ENCODE data around the gene SEC14L5.
A peak's percentile ranks its signal among the peaks of the same experiment; 100 is the strongest.

SEC14L5 gene

DNA sequence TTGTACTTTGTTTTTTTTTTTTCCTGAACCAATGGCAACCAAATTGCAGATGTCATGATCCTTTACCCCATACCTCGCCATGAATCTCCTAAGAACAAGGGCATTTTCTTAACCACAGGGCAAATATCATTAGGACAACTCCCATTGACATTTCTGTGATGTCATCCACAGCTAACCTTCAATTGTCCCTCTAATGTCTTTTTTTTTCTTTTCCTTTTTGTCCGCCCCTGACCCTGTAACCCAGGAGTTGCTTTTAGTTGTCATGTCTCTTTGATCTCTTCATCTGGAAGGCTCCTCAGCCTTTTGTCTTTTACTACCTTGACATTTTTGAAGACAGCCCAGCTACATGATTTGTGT is 76.0 kb downstream of the SEC14L5 start:
- Histone ChIP-seq H3K9me2 (ENCODE audit: low read depth, low read length) (no peaks in the 10 kb centered on the region), H3K27ac (ENCODE audit: low read depth, low read length, poor library complexity, severe bottlenecking) (no peak overlapping the region), H3K9me3 (ENCODE audit: low read length) (no peaks in the 10 kb centered on the region), H3K4me1 (ENCODE audit: insufficient read depth, low read length, severe bottlenecking) (peaks cover 26% of the 10 kb centered on the region), H3K27me3 (ENCODE audit: insufficient read depth, low read length) (no peaks in the 10 kb centered on the region), H3K4me2 (ENCODE audit: low read length) (peak overlapping the region; percentile 80), H3K9ac (ENCODE audit: low read length) (peak overlapping the region; percentile 66), H3K36me3 (ENCODE audit: insufficient read depth, low read length) (no peaks in the 10 kb centered on the region), H3K79me2 (ENCODE audit: insufficient read depth, low read length) (no peaks in the 10 kb centered on the region), H3K4me3 (ENCODE audit: low read depth, low read length, poor library complexity, severe bottlenecking) (peak overlapping the region; percentile 88), H4K20me1 (ENCODE audit: insufficient read depth, low read length) (no peaks in the 10 kb centered on the region), H3F3A (ENCODE audit: insufficient read depth, low read length) (no peaks in the 10 kb centered on the region), H2AFZ (ENCODE audit: low read length) (peak overlapping the region; percentile 88)
- TF ChIP-seq EZH2 (IDR thresholded peaks at IDR 0.05; ENCODE audit: borderline replicate concordance, low read length) = no peak
- no peak for TF ChIP-seq CTCF (IDR thresholded peaks at IDR 0.05; ENCODE audit: low read length)

- H3K9me2 ChIP-seq (ENCODE audit: low read depth, low read length) = no peaks in the 10 kb centered on the region
- no peak overlapping the region for H3K4me3 ChIP-seq (ENCODE audit: low read depth, low read length, poor library complexity, severe bottlenecking)
- no peaks in the 10 kb centered on the region for H3K27me3 ChIP-seq (ENCODE audit: insufficient read depth, low read length)
- TF ChIP-seq EZH2 (IDR thresholded peaks at IDR 0.05; ENCODE audit: borderline replicate concordance, low read length) (no peak), CTCF (IDR thresholded peaks at IDR 0.05; ENCODE audit: low read length) (no peak)
- peaks cover 26% of the 10 kb centered on the region for H3K4me1 ChIP-seq (ENCODE audit: insufficient read depth, low read length, severe bottlenecking)
- H3K9ac ChIP-seq (ENCODE audit: low read length) = no peak overlapping the region
- no peaks in the 10 kb centered on the region for H3K79me2 ChIP-seq (ENCODE audit: insufficient read depth, low read length)
- no peak overlapping the region for H3K27ac ChIP-seq (ENCODE audit: low read depth, low read length, poor library complexity, severe bottlenecking)
- H3K4me2 ChIP-seq (ENCODE audit: low read length) = no peak overlapping the region
- H3F3A ChIP-seq (ENCODE audit: insufficient read depth, low read length) = no peaks in the 10 kb centered on the region
- no peaks in the 10 kb centered on the region for H3K9me3 ChIP-seq (ENCODE audit: low read length)
- no peaks in the 10 kb centered on the region for H4K20me1 ChIP-seq (ENCODE audit: insufficient read depth, low read length)
- H3K36me3 ChIP-seq (ENCODE audit: insufficient read depth, low read length) = no peaks in the 10 kb centered on the region
- no peak overlapping the region for H2AFZ ChIP-seq (ENCODE audit: low read length)
Observed at GRCh38 chr16:5035909-5036227, 77.7 kb downstream of the SEC14L5 start.

GRCh38 chr16:5036228-5037156 is 78.4 kb downstream of the SEC14L5 start:
- Histone ChIP-seq H3K9ac (ENCODE audit: low read length) (no peak overlapping the region), H3K4me1 (ENCODE audit: insufficient read depth, low read length, severe bottlenecking) (peaks cover 26% of the 10 kb centered on the region), H3K9me3 (ENCODE audit: low read length) (no peaks in the 10 kb centered on the region), H3K79me2 (ENCODE audit: insufficient read depth, low read length) (no peaks in the 10 kb centered on the region), H3K4me3 (ENCODE audit: low read depth, low read length, poor library complexity, severe bottlenecking) (no peak overlapping the region), H3F3A (ENCODE audit: insufficient read depth, low read length) (no peaks in the 10 kb centered on the region), H3K4me2 (ENCODE audit: low read length) (peak overlapping the region; percentile 15; the same call in 1 of the 2 replicates), H3K27ac (ENCODE audit: low read depth, low read length, poor library complexity, severe bottlenecking) (no peak overlapping the region), H3K27me3 (ENCODE audit: insufficient read depth, low read length) (no peaks in the 10 kb centered on the region), H3K9me2 (ENCODE audit: low read depth, low read length) (no peaks in the 10 kb centered on the region), H2AFZ (ENCODE audit: low read length) (no peak overlapping the region), H4K20me1 (ENCODE audit: insufficient read depth, low read length) (no peaks in the 10 kb centered on the region), H3K36me3 (ENCODE audit: insufficient read depth, low read length) (no peaks in the 10 kb centered on the region)
- TF ChIP-seq EZH2 (IDR thresholded peaks at IDR 0.05; ENCODE audit: borderline replicate concordance, low read length) (no peak), CTCF (IDR thresholded peaks at IDR 0.05; ENCODE audit: low read length) (no peak)
